ENCODE measurements around the gene FOXRED2. TPM values are rescaled to one million over a fixed set of nuclear protein-coding genes. Genes with fewer than 3 reads are reported as not detected.
"Not testable (repeated sequence)": the region's sequence is repeated elsewhere in the genome, so short reads cannot be mapped to it uniquely, and the experiment has no call there.

Gene FOXRED2
- polyA plus RNA-seq: 1 to 10 TPM; 2.2 to 4.3 (median 2.7) TPM

- WGBS, 3 donors: 5 to 7% (median 6%) methylated on average over 64 to 75 of the region's 75 CpGs
Observed at GRCh38 chr22:36506637-36507517, at the start of gene FOXRED2. Gene FOXRED2 (minus strand): TSS chr22:36507040. CDS start chr22:36506422, 618 bp downstream.

GRCh38 chr22:36554098-36554497 is 47.3 kb upstream of the FOXRED2 start:
- 51 to 61% (median 59%) methylated on average over 5 of the region's 5 CpGs for WGBS, 3 donors
- no peak overlapping the region for H3K27ac ChIP-seq (ENCODE audit: low read depth, low read length)

More at GRCh38 chr22:36506637-36507517, at the start of gene FOXRED2:
- H3K27ac ChIP-seq (ENCODE audit: low read depth, low read length): no peak within 1 kb of the TSS

GRCh38 chr22:36552289-36552688 is 45.4 kb upstream of the FOXRED2 start:
- no peak overlapping the region for H3K27ac ChIP-seq (ENCODE audit: low read depth, low read length)
- 16 to 76% (median 19%) methylated on average over 1 of the region's 1 CpG for WGBS, 3 donors

DNA sequence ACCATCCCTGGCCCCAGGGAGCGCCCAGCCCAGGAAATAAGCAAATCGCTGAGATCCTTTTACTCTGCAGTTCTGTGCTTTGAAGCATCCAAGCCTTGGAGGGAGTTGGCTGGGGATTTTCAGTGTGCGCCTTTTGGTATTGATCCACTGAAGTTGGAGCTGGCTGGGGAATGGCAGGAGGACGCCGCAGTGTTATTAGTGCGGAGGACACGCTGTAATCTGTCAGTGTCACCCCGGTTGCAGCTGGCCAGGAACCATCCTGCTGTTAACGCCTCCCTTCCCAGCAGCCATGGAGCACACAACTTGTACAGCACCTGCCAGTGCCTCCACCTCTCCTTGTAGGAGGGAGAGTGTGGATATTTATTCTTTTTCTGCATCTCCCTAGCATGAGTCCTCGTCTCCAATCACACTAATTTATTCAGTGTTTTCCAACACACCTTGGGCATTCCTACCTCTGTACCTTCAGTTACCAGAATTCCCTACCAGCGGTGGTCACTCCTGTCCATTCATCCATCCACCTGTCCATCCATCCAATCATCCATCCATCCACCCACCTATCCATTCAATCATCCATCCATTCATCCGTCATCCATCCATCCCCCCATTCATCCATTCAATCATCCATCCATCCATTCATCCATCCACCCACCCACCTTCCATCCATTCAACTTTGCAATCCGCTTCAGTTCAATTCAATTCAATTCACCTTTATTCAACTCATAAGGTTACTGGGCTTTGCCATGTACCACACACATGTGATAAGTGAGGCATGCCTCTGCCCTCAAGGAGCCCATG is 44.1 kb upstream of the FOXRED2 start:
- WGBS, 3 donors: 37 to 62% (median 59%) methylated on average over 13 of the region's 13 CpGs
- H3K27ac ChIP-seq (ENCODE audit: low read depth, low read length): no peak overlapping the region

- H3K27ac ChIP-seq (ENCODE audit: low read depth, low read length): no peak overlapping the region
- 55 to 73% (median 58%) methylated on average over 5 of the region's 5 CpGs for WGBS, 3 donors
Observed at GRCh38 chr22:36549033-36549432, 42.2 kb upstream of the FOXRED2 start.

GRCh38 chr22:36548606-36549005 is 41.8 kb upstream of the FOXRED2 start:
- WGBS, 3 donors: 45 to 67% (median 59%) methylated on average over 14 of the region's 14 CpGs
- no peak overlapping the region for H3K27ac ChIP-seq (ENCODE audit: low read depth, low read length)

GRCh38 chr22:36546932-36547331 is 40.1 kb upstream of the FOXRED2 start:
- WGBS, 3 donors: 53 to 64% (median 60%) methylated on average over 6 of the region's 6 CpGs
- no peak overlapping the region for H3K27ac ChIP-seq (ENCODE audit: low read depth, low read length)

- 20 to 25% (median 23%) methylated on average over 23 of the region's 23 CpGs for WGBS, 3 donors
- H3K27ac ChIP-seq (ENCODE audit: low read depth, low read length): no peak overlapping the region
Observed at GRCh38 chr22:36546092-36546804, 39.4 kb upstream of the FOXRED2 start.

DNA sequence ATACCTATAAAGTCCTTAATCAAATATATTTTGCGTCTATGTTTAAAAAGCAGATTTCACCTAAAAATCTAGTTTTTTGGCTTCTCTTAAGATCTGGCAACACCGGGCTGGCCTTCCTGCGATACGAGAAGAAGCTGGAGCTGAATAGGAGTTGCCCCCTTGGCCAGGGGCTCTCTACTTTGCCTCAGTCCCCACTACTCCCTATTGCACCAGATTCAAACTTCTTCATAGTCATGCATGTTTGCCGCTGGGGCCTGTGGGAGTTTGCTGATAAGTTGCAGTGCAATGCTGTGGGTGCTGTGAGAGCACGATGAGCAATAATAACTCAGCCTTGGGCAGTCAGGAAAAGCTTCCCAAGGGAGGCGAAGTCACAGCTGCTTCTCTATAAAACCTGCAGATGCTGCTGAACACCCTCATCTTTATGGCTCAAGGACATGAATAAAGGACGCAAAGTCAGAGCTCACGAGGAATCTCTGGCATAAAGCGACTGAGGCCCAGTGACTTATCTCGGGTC is 37.3 kb upstream of the FOXRED2 start:
- WGBS, 3 donors: 89 to 90% (median 89%) methylated on average over 11 of the region's 11 CpGs
- no peak overlapping the region for H3K27ac ChIP-seq (ENCODE audit: low read depth, low read length)

DNA sequence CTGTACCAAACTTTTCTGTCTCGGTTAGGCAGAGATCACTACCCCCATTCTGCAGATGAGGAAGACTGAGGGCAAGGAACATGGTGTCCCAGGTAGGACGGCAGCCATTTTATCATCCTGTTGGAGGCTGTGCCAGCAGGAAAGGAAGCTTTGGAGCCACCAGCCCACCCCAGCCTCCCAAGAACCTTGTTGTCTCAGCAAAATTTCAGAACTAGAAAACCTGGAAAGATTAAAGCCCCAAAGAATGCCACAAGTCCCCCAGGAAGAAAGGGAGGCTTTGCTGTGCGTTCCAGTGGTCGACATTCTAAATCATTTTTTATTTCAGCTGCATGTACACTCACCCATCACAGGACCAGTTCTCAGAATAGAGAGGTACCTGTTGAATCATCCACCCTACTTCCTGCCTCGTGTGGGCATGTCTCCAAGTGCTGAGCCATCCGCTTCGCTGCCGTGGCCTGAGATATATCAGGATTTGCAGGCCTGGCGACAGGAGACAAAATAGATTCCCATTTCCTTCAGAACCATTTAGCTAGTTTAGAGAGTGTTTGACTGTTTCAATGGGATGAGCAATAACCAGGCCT is 35.1 kb upstream of the FOXRED2 start:
- H3K27ac ChIP-seq (ENCODE audit: low read depth, low read length): no peak overlapping the region
- 35 to 64% (median 36%) methylated on average over 9 of the region's 9 CpGs for WGBS, 3 donors

GRCh38 chr22:36540867-36541642 is 34.2 kb upstream of the FOXRED2 start:
- WGBS, 3 donors: 77 to 80% (median 80%) methylated on average over 12 of the region's 12 CpGs
- H3K27ac ChIP-seq (ENCODE audit: low read depth, low read length): no peak overlapping the region

DNA sequence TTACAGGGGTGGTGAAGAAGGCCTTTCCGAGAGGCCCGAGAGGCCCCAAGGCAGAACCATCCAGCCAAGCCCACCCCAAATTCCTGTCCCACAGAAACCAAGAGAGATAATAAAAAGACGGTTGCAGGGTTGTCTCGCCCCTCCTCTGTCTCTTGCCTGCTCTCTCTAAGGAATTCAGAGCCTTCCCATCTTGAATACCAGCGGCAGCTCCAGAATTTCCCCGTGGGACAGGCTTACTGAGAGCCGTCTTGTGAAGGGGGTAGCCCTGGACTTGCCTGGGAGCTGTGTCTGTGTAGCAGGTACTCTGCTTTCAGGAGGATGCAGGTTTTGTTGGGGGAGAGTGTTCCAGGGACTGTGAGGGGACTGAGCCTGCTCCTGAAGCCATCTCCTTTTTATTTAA is 31.7 kb upstream of the FOXRED2 start:
- WGBS, 3 donors: 55 to 62% (median 55%) methylated on average over 7 of the region's 7 CpGs
- no peak overlapping the region for H3K27ac ChIP-seq (ENCODE audit: low read depth, low read length)

DNA sequence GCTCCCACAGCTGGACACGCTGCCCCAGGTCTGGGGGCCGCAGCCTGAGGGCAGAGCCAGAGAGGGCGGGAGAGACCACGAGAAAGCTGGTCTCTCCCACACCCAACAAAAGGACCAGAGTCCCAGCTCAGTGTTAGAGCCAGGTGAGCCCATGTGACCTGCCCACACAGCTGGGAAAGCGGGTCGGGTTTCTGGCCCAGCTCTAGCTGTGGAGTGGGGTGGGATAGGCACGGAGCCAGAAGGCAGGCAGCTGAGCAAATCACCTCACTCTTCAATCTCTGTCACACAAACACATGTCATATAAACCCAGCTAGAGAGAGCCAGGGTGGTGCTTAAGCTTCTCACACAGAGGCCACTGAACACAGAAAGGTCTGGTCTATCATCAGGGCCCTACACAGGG is 29.9 kb upstream of the FOXRED2 start:
- 40 to 69% (median 63%) methylated on average over 7 of the region's 7 CpGs for WGBS, 3 donors

DNA sequence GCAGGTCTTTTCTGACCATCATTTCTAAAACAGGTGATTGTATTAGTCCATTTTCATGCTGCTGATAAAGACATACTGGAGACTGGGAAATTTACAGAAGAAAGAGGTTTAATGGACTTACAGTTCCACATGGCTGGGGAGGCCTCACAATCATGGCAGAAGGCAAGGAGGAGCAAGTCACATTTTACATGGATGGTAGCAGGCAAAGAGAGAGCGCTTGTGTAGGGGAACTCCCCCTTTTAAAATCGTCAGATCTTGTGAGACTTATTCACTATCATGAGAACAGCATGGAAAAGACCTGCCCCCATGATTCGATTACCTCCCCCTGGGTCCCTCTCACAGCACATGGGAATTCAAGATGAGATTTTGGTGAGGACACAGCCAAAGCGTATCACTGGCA is 26.5 kb upstream of the FOXRED2 start:
- 80 to 93% (median 91%) methylated on average over 4 of the region's 4 CpGs for WGBS, 3 donors
- H3K27ac ChIP-seq (ENCODE audit: low read depth, low read length): not testable (repeated sequence)

More for the DNA sequence above, 29.9 kb upstream of the FOXRED2 start:
- H3K27ac ChIP-seq (ENCODE audit: low read depth, low read length): no peak overlapping the region

DNA sequence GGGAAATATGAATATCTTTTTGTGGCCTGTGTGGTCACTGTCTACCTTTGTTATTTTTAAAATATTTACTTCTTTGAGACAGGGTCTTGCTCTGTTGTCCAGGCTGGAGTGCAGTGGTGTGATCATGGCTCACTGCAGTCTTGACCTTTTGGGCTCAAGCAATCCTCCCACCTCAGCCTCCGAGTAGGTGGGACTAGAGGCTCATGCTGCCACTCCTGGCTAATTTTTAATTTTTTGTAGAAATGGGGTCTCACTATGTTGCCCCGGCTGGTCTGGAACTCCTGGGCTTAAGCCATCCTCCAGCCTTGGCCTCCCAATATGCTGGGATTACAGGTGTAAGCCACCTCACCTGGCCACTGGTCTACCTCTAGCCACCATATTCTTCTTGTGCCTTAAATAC is 25.6 kb upstream of the FOXRED2 start:
- no peak overlapping the region for H3K27ac ChIP-seq (ENCODE audit: low read depth, low read length)
- 71 to 97% (median 94%) methylated on average over 2 of the region's 2 CpGs for WGBS, 3 donors

GRCh38 chr22:36528795-36529751 is 22.2 kb upstream of the FOXRED2 start, which contains the start of gene EIF3D:
Gene EIF3D (minus strand): TSS chr22:36529166. CDS start chr22:36526121, 3,045 bp downstream.
- H3K27ac ChIP-seq (ENCODE audit: low read depth, low read length): peak within 1 kb of the TSS; percentile 94
- 0% methylated on average over 82 of the region's 82 CpGs for WGBS, 3 donors

Data from adipose tissue (tissue), 3 donors.